Astrocyte (in vitro differentiated cells and primary cell): ENCODE measurements around the gene RAPGEF4.

Experiments used
- CTCF ChIP-seq: IDR thresholded peaks from 2 replicates; pipeline ENCODE4 v1.5.1; 2011; ENCODE audit warnings: low read depth, mild to moderate bottlenecking, inconsistent platforms, low read length, moderate library complexity; ENCODE audit not compliant: insufficient read depth
- EZH2 ChIP-seq: IDR thresholded peaks from 2 replicates; pipeline ENCODE4 v1.6.1; 2012; ENCODE audit warnings: mild to moderate bottlenecking, low read length, inconsistent platforms; ENCODE audit not compliant: insufficient read depth

- no peak for TF ChIP-seq CTCF
- no peak for TF ChIP-seq EZH2
These were observed 194.0 kb downstream of the RAPGEF4 start for GRCh38 chr2:172929644-172930043.
